HUES6 (cell line): Measurements from ENCODE around the gene ASB18.
A peak's percentile ranks its signal among the peaks of the same experiment; 100 is the strongest.

Experiments used
- H3K27ac ChIP-seq: 2 replicates; pipeline ENCODE4 v1.7.0; 2013; ENCODE audit warnings: low read depth, mild to moderate bottlenecking, low read length, inconsistent platforms
- H3K27me3 ChIP-seq: 2 replicates; pipeline ENCODE4 v1.6.1; 2013; ENCODE audit warnings: low read length; ENCODE audit not compliant: control insufficient read depth, insufficient read depth
- H3K36me3 ChIP-seq: 2 replicates; pipeline ENCODE4 v1.6.1; 2013; ENCODE audit warnings: low read length; ENCODE audit not compliant: control insufficient read depth, insufficient read depth
- H3K4me1 ChIP-seq: 2 replicates; pipeline ENCODE4 v1.6.1; 2013; ENCODE audit warnings: low read length; ENCODE audit not compliant: control insufficient read depth, insufficient read depth
- H3K4me3 ChIP-seq: 2 replicates; pipeline ENCODE4 v1.5.1; 2013; ENCODE audit warnings: low read depth, low read length
- H3K9ac ChIP-seq: one replicate; pipeline ENCODE4 v1.6.1; 2013; ENCODE audit warnings: mild to moderate bottlenecking, low read length
- H3K9me3 ChIP-seq: 2 replicates; pipeline ENCODE4 v1.6.1; 2013; ENCODE audit warnings: low read depth, low read length; ENCODE audit not compliant: control insufficient read depth, insufficient read depth

ASB18 gene

DNA sequence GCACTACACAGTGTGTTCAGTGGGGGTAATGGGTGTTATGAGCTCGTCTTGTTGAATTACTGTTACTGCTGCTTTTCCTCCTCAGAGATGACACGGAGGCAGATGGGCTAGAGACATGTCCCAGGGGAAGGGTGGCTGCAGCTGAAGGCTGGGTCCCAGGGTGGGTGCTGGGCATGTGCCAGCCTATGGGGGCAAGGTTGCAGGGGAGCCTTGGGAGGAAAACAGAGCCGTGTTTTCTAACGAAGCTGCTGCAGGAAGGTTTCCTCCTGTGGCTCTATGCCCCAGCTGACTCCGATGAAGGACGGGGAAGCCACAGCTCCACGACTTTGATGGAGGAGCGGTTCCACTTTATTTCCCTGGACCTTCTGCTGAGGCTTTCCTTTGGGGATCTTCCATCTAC, 42.4 kb downstream of the ASB18 start:
- no peak overlapping the region for H3K9ac ChIP-seq
- H3K27ac ChIP-seq, result no peak overlapping the region
- peaks cover 25% of the 10 kb centered on the region for H3K9me3 ChIP-seq
- H3K4me3 ChIP-seq, result no peak overlapping the region
- no peaks in the 10 kb centered on the region for H3K36me3 ChIP-seq
- H3K27me3 ChIP-seq, result no peaks in the 10 kb centered on the region
- H3K4me1 ChIP-seq, result no peaks in the 10 kb centered on the region

DNA sequence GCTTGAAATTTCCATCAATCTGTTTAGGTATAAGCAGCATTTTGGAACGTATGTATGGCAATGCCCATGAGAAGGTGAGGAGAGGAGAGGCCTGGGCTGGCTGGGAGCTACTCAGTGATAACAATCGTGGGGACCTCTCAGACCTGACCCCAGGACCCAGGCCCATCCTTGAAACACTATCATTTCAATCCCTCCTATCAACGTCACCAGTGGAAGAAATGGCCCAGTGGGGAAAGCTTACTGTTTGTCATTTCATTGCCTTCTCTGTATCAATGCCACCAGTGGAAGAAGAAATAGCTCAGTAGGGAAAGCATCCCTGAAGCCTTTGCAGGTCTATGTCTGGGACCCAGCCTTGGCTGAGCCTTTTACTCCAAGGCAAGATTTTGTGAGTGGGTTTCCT, 44.8 kb downstream of the ASB18 start:
- Histone ChIP-seq H3K36me3 (no peaks in the 10 kb centered on the region), H3K27ac (no peak overlapping the region), H3K27me3 (no peaks in the 10 kb centered on the region), H3K4me1 (no peaks in the 10 kb centered on the region), H3K9me3 (peaks cover 19% of the 10 kb centered on the region), H3K9ac (no peak overlapping the region), H3K4me3 (no peak overlapping the region)

DNA sequence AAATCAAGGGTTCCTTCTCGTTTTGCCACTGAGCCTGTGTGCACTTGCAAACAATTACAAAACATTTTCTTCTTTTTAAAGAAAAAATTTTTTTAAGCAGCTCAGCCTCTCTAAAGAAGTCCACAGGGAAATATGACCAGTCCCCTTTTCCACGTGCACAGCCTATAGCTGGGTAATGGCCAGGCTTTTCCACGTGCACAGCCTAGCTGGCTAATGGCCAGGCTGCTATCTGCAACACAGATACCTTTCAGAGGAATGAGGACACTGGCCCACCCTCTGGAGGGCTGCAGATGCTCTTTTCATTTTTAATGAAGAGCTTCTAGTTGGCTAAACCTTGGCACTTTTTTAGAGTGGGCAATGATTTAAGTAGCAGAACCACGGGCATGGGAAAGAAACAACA, 46.3 kb downstream of the ASB18 start:
- no peak overlapping the region for H3K4me3 ChIP-seq
- no peak overlapping the region for H3K27ac ChIP-seq
- no peaks in the 10 kb centered on the region for H3K27me3 ChIP-seq
- peaks cover 6% of the 10 kb centered on the region for H3K9me3 ChIP-seq
- no peaks in the 10 kb centered on the region for H3K4me1 ChIP-seq
- H3K9ac ChIP-seq, result no peak overlapping the region
- H3K36me3 ChIP-seq, result no peaks in the 10 kb centered on the region

DNA sequence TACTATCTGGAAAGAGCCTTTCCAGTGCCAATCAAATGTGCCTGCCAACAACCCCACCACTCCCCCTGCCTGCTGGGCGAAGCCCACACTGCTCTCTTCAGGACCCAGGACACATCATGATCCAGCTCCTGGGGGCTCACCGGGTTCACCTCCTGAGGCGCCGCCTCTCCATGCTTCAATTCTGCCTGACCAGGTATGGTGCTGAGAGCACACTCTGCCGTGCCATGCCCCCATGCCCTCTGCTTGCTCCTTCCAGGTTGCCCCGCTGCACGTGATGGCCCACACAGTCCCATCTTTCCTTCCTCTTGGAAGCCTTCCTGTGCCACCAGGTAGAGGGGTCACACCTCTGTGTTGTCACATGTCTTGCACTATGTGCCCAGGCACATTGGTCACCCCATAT, 47.5 kb downstream of the ASB18 start:
- Histone ChIP-seq H3K9me3 (no peaks in the 10 kb centered on the region), H3K27ac (no peak overlapping the region), H3K4me1 (no peaks in the 10 kb centered on the region), H3K9ac (no peak overlapping the region), H3K4me3 (no peak overlapping the region), H3K27me3 (no peaks in the 10 kb centered on the region), H3K36me3 (no peaks in the 10 kb centered on the region)

DNA sequence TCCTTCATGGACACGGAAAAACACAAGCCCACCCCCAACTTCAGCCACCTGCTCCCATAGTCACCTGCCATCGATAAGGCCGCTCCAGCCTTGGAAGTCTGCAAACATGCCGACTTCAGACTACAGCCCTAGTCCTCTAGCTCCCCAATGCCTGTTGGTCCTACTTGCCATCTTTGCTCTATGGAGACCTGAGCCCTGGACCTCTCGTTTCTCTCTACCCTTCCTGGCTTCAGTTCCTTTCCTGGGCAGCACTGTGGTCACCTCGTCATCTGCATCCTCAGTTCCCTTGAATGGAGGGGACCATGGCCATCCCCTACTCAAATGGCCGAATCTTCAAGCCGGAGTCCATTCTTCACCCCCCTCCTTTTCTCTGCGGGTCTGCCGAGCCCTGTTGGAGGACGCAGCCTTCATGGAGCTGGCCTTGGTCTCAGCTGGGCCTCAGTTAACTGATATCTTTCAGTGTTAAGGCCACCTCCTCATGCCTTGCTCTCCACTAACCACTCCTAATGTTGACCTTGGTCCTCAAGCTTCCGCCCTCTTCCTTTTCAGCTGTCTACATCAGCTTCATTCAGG, 48.4 kb downstream of the ASB18 start:
- Histone ChIP-seq H3K27ac (no peak overlapping the region), H3K9me3 (no peaks in the 10 kb centered on the region), H3K4me1 (no peaks in the 10 kb centered on the region), H3K9ac (no peak overlapping the region), H3K36me3 (no peaks in the 10 kb centered on the region), H3K4me3 (no peak overlapping the region), H3K27me3 (no peaks in the 10 kb centered on the region)

DNA sequence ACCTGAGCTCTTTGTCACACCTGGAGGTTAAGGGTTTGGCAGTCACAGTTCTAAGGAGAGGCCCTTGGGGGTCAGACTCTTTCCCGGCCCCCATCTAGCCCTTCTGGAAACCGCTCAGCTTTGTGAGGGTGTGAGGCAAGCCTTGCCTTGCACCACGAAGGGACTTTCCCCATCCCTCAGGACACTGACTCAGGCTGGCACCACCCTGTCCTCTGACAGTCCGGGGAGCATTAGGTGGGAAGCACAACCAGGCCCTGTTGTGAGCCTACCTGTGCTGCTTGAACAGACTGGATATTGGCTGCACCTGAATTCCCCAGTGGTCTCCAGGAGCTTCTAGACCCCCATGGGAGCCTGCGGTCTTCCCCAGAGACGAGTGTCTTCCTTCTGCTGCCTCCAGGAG, 49.0 kb downstream of the ASB18 start:
- Histone ChIP-seq H3K4me1 (peaks cover 5% of the 10 kb centered on the region; the same call in 1 of the 2 replicates), H3K4me3 (no peak overlapping the region), H3K27me3 (no peaks in the 10 kb centered on the region), H3K36me3 (no peaks in the 10 kb centered on the region), H3K9ac (no peak overlapping the region), H3K27ac (no peak overlapping the region), H3K9me3 (no peaks in the 10 kb centered on the region)

DNA sequence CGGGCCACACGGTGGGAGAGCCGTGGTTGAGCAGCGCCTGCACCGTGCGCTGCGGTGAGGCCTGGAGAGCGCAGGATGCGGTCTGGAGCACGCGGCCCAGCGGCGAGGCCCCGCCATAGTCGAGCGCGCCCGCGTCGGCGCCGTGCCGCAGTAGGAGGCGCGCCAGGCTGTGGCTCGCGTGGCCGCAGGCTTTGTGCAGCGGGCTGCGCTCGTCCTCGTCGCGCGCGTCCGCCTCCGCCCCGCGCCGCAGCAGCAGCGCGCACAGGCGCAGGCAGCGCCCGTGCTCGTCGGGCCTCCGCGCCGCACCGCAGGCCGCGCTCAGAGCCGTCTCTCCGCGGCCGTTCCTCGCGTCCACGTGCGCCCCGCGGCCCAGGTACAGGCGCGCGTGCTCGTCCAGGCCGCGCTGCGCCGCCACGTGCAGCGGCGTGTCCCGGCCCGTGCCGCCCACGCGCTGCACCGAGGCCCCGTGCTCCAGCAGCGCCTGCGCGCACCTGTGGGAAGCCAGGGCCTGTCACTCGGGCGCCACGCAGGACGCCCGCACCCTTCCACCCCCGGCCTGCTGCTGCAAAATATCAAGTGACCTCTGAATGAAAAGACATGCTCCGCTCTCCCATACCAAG, 49.7 kb downstream of the ASB18 start:
- Histone ChIP-seq H3K4me1 (peaks cover 10% of the 10 kb centered on the region), H3K27me3 (no peaks in the 10 kb centered on the region), H3K36me3 (no peaks in the 10 kb centered on the region), H3K9me3 (no peaks in the 10 kb centered on the region), H3K9ac (no peak overlapping the region), H3K27ac (no peak overlapping the region), H3K4me3 (no peak overlapping the region)

DNA sequence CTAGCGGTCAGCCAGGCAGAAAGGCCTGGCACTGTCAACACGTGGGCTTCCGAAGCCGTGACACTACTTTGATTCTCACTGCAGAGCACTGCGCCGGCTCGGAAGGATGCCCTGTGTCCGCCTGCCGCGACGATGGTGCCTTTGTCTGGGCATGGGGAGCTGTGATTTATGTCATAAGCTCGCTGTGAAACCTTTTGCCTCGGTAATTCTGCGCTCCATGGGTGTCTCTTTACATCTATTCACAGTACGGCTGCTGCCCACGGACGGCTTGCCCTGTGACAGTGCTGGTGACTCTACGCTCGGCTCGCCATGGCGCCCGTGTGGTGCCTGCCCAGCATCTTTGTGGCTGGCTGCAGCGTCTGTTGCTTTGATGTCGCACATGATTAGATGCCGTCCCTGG, 52.9 kb downstream of the ASB18 start:
- Histone ChIP-seq H3K4me3 (no peak overlapping the region), H3K27me3 (no peaks in the 10 kb centered on the region)

DNA sequence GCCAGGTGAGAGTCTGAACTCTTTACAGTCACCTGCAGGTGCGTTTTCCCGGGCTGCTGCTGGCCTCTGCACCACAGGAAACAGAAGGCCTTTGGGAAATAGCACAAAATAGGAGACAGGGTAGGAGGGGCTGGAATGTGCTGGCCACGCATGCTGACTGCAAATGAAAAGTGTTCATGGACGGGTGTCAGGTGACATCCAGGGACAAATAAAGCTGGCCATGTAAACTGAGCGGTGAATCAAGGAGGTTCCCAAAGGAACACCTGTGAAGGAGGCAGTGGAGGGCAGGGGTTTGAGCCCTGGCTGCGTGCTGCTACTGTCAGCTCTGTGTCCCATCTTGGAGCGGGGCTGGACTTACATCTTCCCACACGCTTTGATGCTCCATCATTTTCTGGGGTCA, 53.7 kb downstream of the ASB18 start:
- Histone ChIP-seq H3K9me3 (no peaks in the 10 kb centered on the region), H3K4me3 (no peak overlapping the region), H3K27me3 (no peaks in the 10 kb centered on the region), H3K27ac (no peak overlapping the region), H3K36me3 (no peaks in the 10 kb centered on the region), H3K9ac (no peak overlapping the region), H3K4me1 (peaks cover 21% of the 10 kb centered on the region)

More for the DNA sequence above, 52.9 kb downstream of the ASB18 start:
- H3K27ac ChIP-seq, result no peak overlapping the region
- H3K9me3 ChIP-seq, result no peaks in the 10 kb centered on the region
- no peaks in the 10 kb centered on the region for H3K36me3 ChIP-seq
- no peak overlapping the region for H3K9ac ChIP-seq
- H3K4me1 ChIP-seq, result peaks cover 21% of the 10 kb centered on the region

DNA sequence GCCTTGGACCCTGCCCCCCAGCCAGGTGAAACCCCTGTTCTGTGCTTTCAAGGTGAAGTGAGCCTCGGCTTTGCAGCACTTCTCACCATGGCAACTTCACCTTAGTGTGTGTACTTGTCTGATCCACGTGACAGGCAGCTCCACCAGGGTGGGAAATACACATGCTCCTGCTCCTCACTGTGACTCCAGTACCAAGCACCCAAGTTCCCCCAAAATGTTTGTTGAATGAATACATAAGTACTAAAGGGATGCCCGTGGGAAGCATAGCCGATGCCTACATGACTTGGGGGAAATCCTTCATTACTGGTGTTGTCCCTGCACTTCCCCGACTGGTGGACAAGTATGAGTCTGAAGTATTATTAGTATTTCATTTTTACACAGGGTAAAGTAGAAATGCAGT, 54.2 kb downstream of the ASB18 start:
- H3K9me3 ChIP-seq, result no peaks in the 10 kb centered on the region
- H3K27me3 ChIP-seq, result no peaks in the 10 kb centered on the region
- no peak overlapping the region for H3K27ac ChIP-seq

DNA sequence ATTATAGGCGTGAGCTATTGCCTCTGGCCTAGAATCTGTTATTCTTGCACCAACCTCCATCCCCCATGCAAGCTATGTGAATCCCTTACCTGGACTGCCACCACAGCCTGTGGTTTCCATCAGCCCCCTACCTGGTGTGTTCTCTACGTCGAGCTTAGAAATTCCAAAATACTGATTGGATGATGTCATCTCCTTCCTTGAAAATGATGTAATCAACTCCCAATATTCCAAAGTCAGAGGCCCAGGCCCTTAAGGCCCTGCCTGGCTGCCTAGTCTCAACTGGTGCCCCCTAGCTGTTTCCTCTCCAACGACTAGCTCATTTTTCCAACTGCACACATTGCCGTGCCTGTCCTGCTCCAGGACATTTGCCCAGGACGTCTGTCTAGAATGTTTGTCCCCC, 54.7 kb downstream of the ASB18 start:
- no peak overlapping the region for H3K27ac ChIP-seq

More for the DNA sequence above, 54.2 kb downstream of the ASB18 start:
- H3K36me3 ChIP-seq, result no peaks in the 10 kb centered on the region
- peak overlapping the region; percentile 38 for H3K9ac ChIP-seq
- peaks cover 21% of the 10 kb centered on the region for H3K4me1 ChIP-seq
- no peak overlapping the region for H3K4me3 ChIP-seq

More for the DNA sequence above, 54.7 kb downstream of the ASB18 start:
- Histone ChIP-seq H3K36me3 (no peaks in the 10 kb centered on the region), H3K4me3 (no peak overlapping the region), H3K27me3 (no peaks in the 10 kb centered on the region), H3K9ac (peak overlapping the region; percentile 38), H3K4me1 (peaks cover 21% of the 10 kb centered on the region), H3K9me3 (no peaks in the 10 kb centered on the region)
